Activated naive CD4-positive, alpha-beta T cell treated with anti-CD3 and anti-CD28 coated beads, Interleukin-2, amount 10 ng/mL, durations not matched to agents 7 days and 5 days (primary cell): Measurements from ENCODE around the gene DPY19L1.
"Not testable (repeated sequence)": the region's sequence is repeated elsewhere in the genome, so short reads cannot be mapped to it uniquely, and the experiment has no call there.

Source experiments
- CTCF ChIA-PET: fragments of 350-600 bp; sonication (Branson Sonifier 250); formaldehyde crosslinking; loops from one replicate; lab custom pipeline; 2021; ENCODE audit warnings: antibody characterized with exemption; lab: Charles Lee
- DNase-seq: peaks from one replicate; pipeline ENCODE4 v3.0.0-alpha.2; 2020
- H3K27ac Mint-ChIP-seq: one replicate; pipeline ENCODE4 v1.8.0; 2021; ENCODE audit warnings: mild to moderate bottlenecking, moderate library complexity, mixed read lengths
- H3K27me3 Mint-ChIP-seq: one replicate; pipeline ENCODE4 v1.8.0; 2021; ENCODE audit warnings: mild to moderate bottlenecking, mixed read lengths
- H3K36me3 Mint-ChIP-seq: one replicate; pipeline ENCODE4 v1.8.0; 2021; ENCODE audit warnings: mixed read lengths
- H3K4me1 Mint-ChIP-seq: one replicate; pipeline ENCODE4 v1.8.0; 2021; ENCODE audit warnings: mixed read lengths
- H3K4me3 Mint-ChIP-seq: one replicate; pipeline ENCODE4 v1.8.0; 2021; ENCODE audit warnings: mild to moderate bottlenecking, moderate library complexity, mixed read lengths
- H3K9me3 Mint-ChIP-seq: one replicate; pipeline ENCODE4 v1.8.0; 2021; ENCODE audit warnings: mixed read lengths

Gene DPY19L1

GRCh38 chr7:34939175-34939574, 98.1 kb downstream of the DPY19L1 start:
- no peak for DNase-seq
- Mint-ChIP-seq H3K4me3 (no peak overlapping the region), H3K9me3 (no peaks in the 10 kb centered on the region), H3K36me3 (peaks cover 3% of the 10 kb centered on the region), H3K4me1 (no peaks in the 10 kb centered on the region), H3K27me3 (no peaks in the 10 kb centered on the region), H3K27ac (no peak overlapping the region)
- CTCF ChIA-PET = no interaction called here

GRCh38 chr7:34935735-34936165, 101.5 kb downstream of the DPY19L1 start:
- H3K4me3 Mint-ChIP-seq, CTCF ChIA-PET, H3K36me3 Mint-ChIP-seq, H3K27ac Mint-ChIP-seq, DNase-seq, H3K27me3 Mint-ChIP-seq, H3K4me1 Mint-ChIP-seq, H3K9me3 Mint-ChIP-seq: not testable (repeated sequence)

GRCh38 chr7:34931739-34932138, 105.5 kb downstream of the DPY19L1 start:
- Mint-ChIP-seq H3K9me3 (no peaks in the 10 kb centered on the region), H3K4me1 (no peaks in the 10 kb centered on the region), H3K4me3 (no peak overlapping the region), H3K27me3 (no peaks in the 10 kb centered on the region), H3K36me3 (no peaks in the 10 kb centered on the region), H3K27ac (no peak overlapping the region)
- DNase-seq = no peak
- CTCF ChIA-PET = no interaction called here

- DNase-seq, H3K4me1 Mint-ChIP-seq, H3K36me3 Mint-ChIP-seq, H3K9me3 Mint-ChIP-seq, H3K27ac Mint-ChIP-seq, H3K4me3 Mint-ChIP-seq, H3K27me3 Mint-ChIP-seq: not testable (repeated sequence)
- CTCF ChIA-PET = interaction anchor here (1.0 kb wide), 1 partner anchor 11 kb away, joined by 3 read pairs; no protein-coding TSS in a partner anchor
Measured at GRCh38 chr7:34929783-34930182, 107.5 kb downstream of the DPY19L1 start.

- H3K4me3 Mint-ChIP-seq = no peak overlapping the region
Measured at GRCh38 chr7:34928560-34928959, 108.7 kb downstream of the DPY19L1 start.

DNA sequence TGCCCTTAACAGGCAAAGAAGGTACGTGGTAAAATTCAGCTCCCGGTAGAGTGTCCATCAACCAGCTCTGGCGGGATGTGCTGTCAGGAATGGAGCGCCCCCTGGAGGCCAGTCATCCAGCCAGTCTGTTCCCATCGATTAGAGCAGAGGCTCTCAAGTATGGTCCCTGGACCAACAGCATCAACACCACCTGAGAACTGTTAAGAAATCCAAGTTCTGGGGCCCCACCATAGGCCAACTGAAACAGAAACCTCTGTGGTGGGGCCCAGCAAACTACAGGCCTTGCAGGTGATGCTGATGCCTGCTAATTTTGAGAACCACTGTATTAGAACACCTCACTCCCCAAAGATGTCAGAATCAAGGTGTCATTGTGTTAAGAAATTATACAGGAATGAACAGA, 109.2 kb downstream of the DPY19L1 start:
- CTCF ChIA-PET = interaction anchor here (1.0 to 1.5 kb wide), 3 partner anchors 15 to 100 kb away, joined by 3 to 4 read pairs (median 3); no protein-coding TSS in a partner anchor
- Mint-ChIP-seq H3K9me3 (no peaks in the 10 kb centered on the region), H3K4me1 (no peaks in the 10 kb centered on the region), H3K36me3 (no peaks in the 10 kb centered on the region), H3K27me3 (no peaks in the 10 kb centered on the region), H3K4me3 (no peak overlapping the region), H3K27ac (no peak overlapping the region)
- DNase-seq = peak; percentile 56

More at GRCh38 chr7:34928560-34928959, 108.7 kb downstream of the DPY19L1 start:
- Mint-ChIP-seq H3K27ac (no peak overlapping the region), H3K4me1 (no peaks in the 10 kb centered on the region), H3K36me3 (no peaks in the 10 kb centered on the region), H3K9me3 (no peaks in the 10 kb centered on the region), H3K27me3 (no peaks in the 10 kb centered on the region)
- DNase-seq = no peak
- CTCF ChIA-PET = interaction anchor here (1.0 to 1.5 kb wide), 2 partner anchors 15 to 100 kb away, joined by 3 to 4 read pairs; no protein-coding TSS in a partner anchor

- peaks cover 15% of the 10 kb centered on the region for H3K27me3 Mint-ChIP-seq
- H3K9me3 Mint-ChIP-seq, H3K36me3 Mint-ChIP-seq, H3K4me1 Mint-ChIP-seq, H3K4me3 Mint-ChIP-seq, CTCF ChIA-PET, DNase-seq, H3K27ac Mint-ChIP-seq: not testable (repeated sequence)
Measured at GRCh38 chr7:34920470-34920869, 116.8 kb downstream of the DPY19L1 start.

- peaks cover 15% of the 10 kb centered on the region for H3K27me3 Mint-ChIP-seq
- H3K36me3 Mint-ChIP-seq, H3K9me3 Mint-ChIP-seq, H3K4me3 Mint-ChIP-seq, DNase-seq, H3K4me1 Mint-ChIP-seq, H3K27ac Mint-ChIP-seq: not testable (repeated sequence)
- CTCF ChIA-PET = interaction anchor here (0.6 kb wide), 1 partner anchor 11 kb away, joined by 3 read pairs; no protein-coding TSS in a partner anchor
Measured at GRCh38 chr7:34919038-34919437, 118.2 kb downstream of the DPY19L1 start.

DNA sequence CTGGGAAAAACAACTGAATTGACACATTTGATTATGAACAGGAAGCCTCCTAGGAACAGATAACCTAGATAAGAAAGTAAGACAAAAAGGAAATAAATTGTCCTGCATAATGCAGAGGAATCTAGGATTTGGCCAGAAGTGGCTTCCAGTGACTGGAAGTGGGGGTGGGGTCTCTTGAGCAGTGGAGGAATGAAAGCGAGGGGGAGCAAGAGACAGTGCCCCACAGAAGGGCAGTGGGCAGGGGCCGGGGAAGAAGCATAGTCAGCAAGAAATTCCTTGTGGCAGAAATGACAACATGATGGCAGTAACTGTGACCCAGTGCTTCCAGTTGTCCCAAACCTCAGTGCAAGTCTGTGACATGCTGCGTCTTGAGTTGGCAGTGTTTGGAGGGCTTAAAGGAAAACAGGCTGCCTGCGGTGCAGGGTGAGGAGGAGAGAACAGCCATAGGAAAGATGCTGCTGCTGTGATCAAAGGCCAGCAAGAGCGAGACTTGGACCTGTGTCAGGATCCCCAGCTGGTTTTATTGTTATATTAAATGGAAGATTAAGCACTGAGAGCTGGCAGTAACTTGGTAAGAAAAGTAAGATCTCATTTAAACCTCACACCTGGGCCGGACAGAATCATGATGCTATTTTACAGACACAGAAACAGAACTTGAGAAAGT, 119.0 kb downstream of the DPY19L1 start:
- H3K9me3 Mint-ChIP-seq, H3K36me3 Mint-ChIP-seq, H3K27ac Mint-ChIP-seq, H3K4me1 Mint-ChIP-seq, H3K4me3 Mint-ChIP-seq, DNase-seq: not testable (repeated sequence)
- H3K27me3 Mint-ChIP-seq = peaks cover 15% of the 10 kb centered on the region
- CTCF ChIA-PET = interaction anchor here (0.6 kb wide), 1 partner anchor 12 kb away, joined by 3 read pairs; no protein-coding TSS in a partner anchor

- H3K9me3 Mint-ChIP-seq, DNase-seq: not testable (repeated sequence)
Measured at GRCh38 chr7:34917515-34917914, 119.8 kb downstream of the DPY19L1 start.

GRCh38 chr7:34916267-34916666, 121.0 kb downstream of the DPY19L1 start:
- CTCF ChIA-PET = no interaction called here
- Mint-ChIP-seq H3K27me3 (peaks cover 15% of the 10 kb centered on the region), H3K36me3 (no peaks in the 10 kb centered on the region), H3K27ac (no peak overlapping the region), H3K4me1 (no peaks in the 10 kb centered on the region), H3K4me3 (no peak overlapping the region), H3K9me3 (peaks cover 3% of the 10 kb centered on the region)
- DNase-seq = no peak

More at GRCh38 chr7:34917515-34917914, 119.8 kb downstream of the DPY19L1 start:
- CTCF ChIA-PET, H3K36me3 Mint-ChIP-seq, H3K4me1 Mint-ChIP-seq, H3K27ac Mint-ChIP-seq, H3K4me3 Mint-ChIP-seq: not testable (repeated sequence)
- peaks cover 15% of the 10 kb centered on the region for H3K27me3 Mint-ChIP-seq

GRCh38 chr7:34912236-34912635, 125.0 kb downstream of the DPY19L1 start:
- Mint-ChIP-seq H3K4me3 (no peak overlapping the region), H3K36me3 (no peaks in the 10 kb centered on the region), H3K4me1 (no peaks in the 10 kb centered on the region), H3K9me3 (peaks cover 3% of the 10 kb centered on the region), H3K27me3 (peaks cover 4% of the 10 kb centered on the region), H3K27ac (no peak overlapping the region)
- no peak for DNase-seq
- CTCF ChIA-PET = no interaction called here

- peak; percentile 23 for DNase-seq
- Mint-ChIP-seq H3K4me3 (peak overlapping the region; percentile 37), H3K27me3 (peaks cover 16% of the 10 kb centered on the region)
- H3K4me1 Mint-ChIP-seq, CTCF ChIA-PET, H3K9me3 Mint-ChIP-seq, H3K27ac Mint-ChIP-seq, H3K36me3 Mint-ChIP-seq: not testable (repeated sequence)
Measured at GRCh38 chr7:34906266-34906850, 130.9 kb downstream of the DPY19L1 start.

DNA sequence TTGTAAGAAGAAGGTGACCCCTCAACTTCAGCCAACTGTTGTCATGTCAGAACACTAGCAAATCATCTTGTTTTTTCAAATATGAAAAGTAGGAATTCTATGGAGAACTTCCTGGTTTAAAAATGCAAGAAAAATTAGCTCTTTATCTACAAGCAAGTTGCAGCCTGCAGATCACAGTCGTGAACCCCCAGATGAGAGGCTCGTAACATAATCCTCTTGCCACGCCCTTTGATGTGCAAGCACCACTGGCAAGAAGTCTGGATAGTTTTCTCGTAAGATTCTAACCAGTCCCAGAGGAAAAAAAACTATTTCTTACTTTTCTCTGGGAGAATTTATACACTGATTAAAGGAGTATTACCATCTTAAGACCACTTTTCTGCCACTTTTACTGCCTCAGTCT, 132.3 kb downstream of the DPY19L1 start:
- no peaks in the 10 kb centered on the region for H3K4me1 Mint-ChIP-seq
- no peak overlapping the region for H3K27ac Mint-ChIP-seq
- no peak for DNase-seq
- H3K4me3 Mint-ChIP-seq = no peak overlapping the region
- H3K27me3 Mint-ChIP-seq = peaks cover 16% of the 10 kb centered on the region
- no peaks in the 10 kb centered on the region for H3K36me3 Mint-ChIP-seq
- H3K9me3 Mint-ChIP-seq = no peaks in the 10 kb centered on the region
- CTCF ChIA-PET = no interaction called here

GRCh38 chr7:34903921-34904320, 133.4 kb downstream of the DPY19L1 start:
- H3K4me1 Mint-ChIP-seq, H3K36me3 Mint-ChIP-seq, H3K4me3 Mint-ChIP-seq, H3K27ac Mint-ChIP-seq, H3K9me3 Mint-ChIP-seq, CTCF ChIA-PET, DNase-seq: not testable (repeated sequence)
- peaks cover 16% of the 10 kb centered on the region for H3K27me3 Mint-ChIP-seq
